PFSK-1 (cell line): Measurements from ENCODE around the gene ZBTB5.

Experiments
- POLR2AphosphoS5 ChIP-seq: IDR thresholded peaks from 2 replicates; pipeline ENCODE4 v1.6.1; 2012; ENCODE audit warnings: low read depth, mild to moderate bottlenecking, control low read depth, low read length, moderate library complexity
- REST ChIP-seq, 2 experiments: IDR thresholded peaks; 2 replicates each; pipeline versions ENCODE4 v1.6.1 to v1.8.0; 2011 to 2012; ENCODE audit warnings: low read depth in 2 of 2, low read length in 2 of 2, control low read depth in 1 of 2, inconsistent platforms in 1 of 2, mild to moderate bottlenecking in 1 of 2, moderate library complexity in 1 of 2; ENCODE audit not compliant: insufficient read depth in 1 of 2
- SIN3A ChIP-seq: IDR thresholded peaks from 2 replicates; pipeline ENCODE4 v1.6.1; 2012; ENCODE audit warnings: mild to moderate bottlenecking, low read length, moderate library complexity, borderline replicate concordance; ENCODE audit not compliant: insufficient read depth
- TAF1 ChIP-seq: IDR thresholded peaks from 2 replicates; pipeline ENCODE4 v1.6.1; 2012; ENCODE audit warnings: low read length, control low read depth, borderline replicate concordance; ENCODE audit not compliant: insufficient read depth

DNA sequence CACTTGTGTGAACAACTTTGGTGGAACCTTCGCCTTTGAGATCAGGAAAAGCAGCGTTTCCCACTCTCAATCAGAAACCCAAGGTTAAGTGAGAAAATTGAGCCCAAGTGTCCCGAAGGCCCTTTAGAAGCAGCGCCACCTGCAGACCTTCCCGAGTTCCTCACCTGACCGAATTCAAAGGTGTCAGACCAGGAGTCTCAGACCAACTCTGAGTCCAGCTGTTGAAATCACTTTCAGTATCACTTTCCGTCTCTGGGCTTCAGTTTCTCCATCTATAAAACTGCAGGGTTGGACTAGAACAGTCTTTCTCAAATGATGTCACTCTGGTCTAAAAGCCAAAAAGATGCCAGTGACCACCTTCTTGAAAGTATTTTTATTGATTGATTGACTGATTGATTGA lies 74.5 kb downstream of the ZBTB5 start:
- no peak for TF ChIP-seq TAF1
- no peak for TF ChIP-seq POLR2AphosphoS5
- no peak for TF ChIP-seq REST (IDR thresholded peaks at IDR 0.05; ENCODE audit: insufficient read depth in 1 of 2, low read depth in 2 of 2, low read length in 2 of 2)
- no peak for TF ChIP-seq SIN3A
